Measurements from ENCODE around the gene TBCB.
A peak's percentile ranks its signal among the peaks of the same experiment; 100 is the strongest.
"Not testable (repeated sequence)": the region's sequence is repeated elsewhere in the genome, so short reads cannot be mapped to it uniquely, and the experiment has no call there.

The TBCB gene

GRCh38 chr19:36128392-36128736, 13.1 kb downstream of the TBCB start:
- TF ChIP-seq CTCF (IDR thresholded peaks at IDR 0.05; ENCODE audit: low read length) (no peak), EZH2 (optimal IDR thresholded peaks at IDR 0.05; ENCODE audit: low read depth, low read length) (no peak), EZH2phosphoT487 (IDR thresholded peaks at IDR 0.05; ENCODE audit: low read length) (no peak)
- H3K27me3 ChIP-seq (replicated peaks; ENCODE audit: insufficient read depth, low read length), result no peaks in the 10 kb centered on the region
- peak overlapping the region; percentile 69 for H3K9ac ChIP-seq (ENCODE audit: low read length)
- no peaks in the 10 kb centered on the region for H3K36me3 ChIP-seq (replicated peaks; ENCODE audit: insufficient read depth, low read length)
- H2AFZ ChIP-seq (ENCODE audit: low read length), result peak overlapping the region; percentile 98
- H4K20me1 ChIP-seq (ENCODE audit: insufficient read depth, low read length), result no peaks in the 10 kb centered on the region
- no peaks in the 10 kb centered on the region for H3K9me3 ChIP-seq (replicated peaks; ENCODE audit: insufficient read depth, low read length)
- H3F3A ChIP-seq (ENCODE audit: insufficient read depth, low read length), result peaks cover 13% of the 10 kb centered on the region
- H3K4me2 ChIP-seq (ENCODE audit: low read depth, low read length), result peak overlapping the region; percentile 95
- no peaks in the 10 kb centered on the region for H3K79me2 ChIP-seq (ENCODE audit: low read length)
- peak overlapping the region; percentile 78; the same call in 1 of the 2 replicates for H3K27ac ChIP-seq (ENCODE audit: low read length)
- no peaks in the 10 kb centered on the region for H3K4me1 ChIP-seq (ENCODE audit: low read length)
- DNase-seq, result peak; percentile 20
- H3K9me2 ChIP-seq (replicated peaks; ENCODE audit: insufficient read depth, low read length), result no peaks in the 10 kb centered on the region
- peak overlapping the region; percentile 79 for H3K4me3 ChIP-seq (ENCODE audit: low read length)

GRCh38 chr19:36131221-36131620, 16.0 kb downstream of the TBCB start:
- H3K4me3 ChIP-seq (ENCODE audit: low read length); H2AFZ ChIP-seq (ENCODE audit: low read length); H3K9me2 ChIP-seq (replicated peaks; ENCODE audit: insufficient read depth, low read length); H3K36me3 ChIP-seq (replicated peaks; ENCODE audit: insufficient read depth, low read length); H3K9me3 ChIP-seq (replicated peaks; ENCODE audit: insufficient read depth, low read length); H4K20me1 ChIP-seq (ENCODE audit: insufficient read depth, low read length); H3K27ac ChIP-seq (ENCODE audit: low read length); DNase-seq; H3K4me2 ChIP-seq (ENCODE audit: low read depth, low read length); H3K27me3 ChIP-seq (replicated peaks; ENCODE audit: insufficient read depth, low read length); H3K4me1 ChIP-seq (ENCODE audit: low read length); H3K9ac ChIP-seq (ENCODE audit: low read length); H3K79me2 ChIP-seq (ENCODE audit: low read length): not testable (repeated sequence)
- H3F3A ChIP-seq (ENCODE audit: insufficient read depth, low read length), result peaks cover 16% of the 10 kb centered on the region

- not testable (repeated sequence) for H4K20me1 ChIP-seq (ENCODE audit: insufficient read depth, low read length); H3K4me2 ChIP-seq (ENCODE audit: low read depth, low read length); H3K27me3 ChIP-seq (replicated peaks; ENCODE audit: insufficient read depth, low read length); H3K27ac ChIP-seq (ENCODE audit: low read length); H3K36me3 ChIP-seq (replicated peaks; ENCODE audit: insufficient read depth, low read length); H2AFZ ChIP-seq (ENCODE audit: low read length); H3K79me2 ChIP-seq (ENCODE audit: low read length); DNase-seq; H3K9ac ChIP-seq (ENCODE audit: low read length); H3K4me3 ChIP-seq (ENCODE audit: low read length); H3K9me2 ChIP-seq (replicated peaks; ENCODE audit: insufficient read depth, low read length); H3K9me3 ChIP-seq (replicated peaks; ENCODE audit: insufficient read depth, low read length)
- Histone ChIP-seq H3F3A (ENCODE audit: insufficient read depth, low read length) (peaks cover 26% of the 10 kb centered on the region), H3K4me1 (ENCODE audit: low read length) (peaks cover 14% of the 10 kb centered on the region)
Measured at GRCh38 chr19:36134867-36135266, 19.6 kb downstream of the TBCB start.

- Histone ChIP-seq H3K9ac (ENCODE audit: low read length) (peak overlapping the region; percentile 62), H3K27me3 (replicated peaks; ENCODE audit: insufficient read depth, low read length) (no peaks in the 10 kb centered on the region), H3K4me3 (ENCODE audit: low read length) (peak overlapping the region; percentile 57), H3K36me3 (replicated peaks; ENCODE audit: insufficient read depth, low read length) (no peaks in the 10 kb centered on the region), H3K79me2 (ENCODE audit: low read length) (peaks cover 20% of the 10 kb centered on the region), H3F3A (ENCODE audit: insufficient read depth, low read length) (peaks cover 35% of the 10 kb centered on the region), H3K9me2 (replicated peaks; ENCODE audit: insufficient read depth, low read length) (no peaks in the 10 kb centered on the region), H3K4me2 (ENCODE audit: low read depth, low read length) (peak overlapping the region; percentile 99), H3K27ac (ENCODE audit: low read length) (peak overlapping the region; percentile 85), H3K4me1 (ENCODE audit: low read length) (peaks cover 21% of the 10 kb centered on the region), H4K20me1 (ENCODE audit: insufficient read depth, low read length) (no peaks in the 10 kb centered on the region), H2AFZ (ENCODE audit: low read length) (peak overlapping the region; percentile 89), H3K9me3 (replicated peaks; ENCODE audit: insufficient read depth, low read length) (no peaks in the 10 kb centered on the region)
- DNase-seq, result peak; percentile 35
- TF ChIP-seq CTCF (IDR thresholded peaks at IDR 0.05; ENCODE audit: low read length) (no peak), EZH2phosphoT487 (IDR thresholded peaks at IDR 0.05; ENCODE audit: low read length) (no peak), EZH2 (optimal IDR thresholded peaks at IDR 0.05; ENCODE audit: low read depth, low read length) (no peak)
Measured at GRCh38 chr19:36136964-36137686, 21.9 kb downstream of the TBCB start.
